SK-N-SH (cell line): ENCODE measurements around the gene AGXT.

Experiments used
- CTCF ChIP-seq: fragments of 200-600 bp; sonication (generic); IDR thresholded peaks from 2 replicates; pipeline ENCODE4 v1.6.1; 2017; ENCODE audit warnings: antibody characterized with exemption, mild to moderate bottlenecking, moderate library complexity
- NFIC ChIP-seq: IDR thresholded peaks from 2 replicates; pipeline ENCODE4 v1.4.0; 2012; ENCODE audit warnings: borderline replicate concordance
- POLR2AphosphoS5 ChIP-seq: IDR thresholded peaks from 2 replicates; pipeline ENCODE4 v1.6.1; 2012; ENCODE audit warnings: low read depth, low read length
- REST ChIP-seq: IDR thresholded peaks from 2 replicates; pipeline ENCODE4 v1.6.1; 2012; ENCODE audit warnings: mild to moderate bottlenecking, low read depth, low read length, moderate library complexity

DNA sequence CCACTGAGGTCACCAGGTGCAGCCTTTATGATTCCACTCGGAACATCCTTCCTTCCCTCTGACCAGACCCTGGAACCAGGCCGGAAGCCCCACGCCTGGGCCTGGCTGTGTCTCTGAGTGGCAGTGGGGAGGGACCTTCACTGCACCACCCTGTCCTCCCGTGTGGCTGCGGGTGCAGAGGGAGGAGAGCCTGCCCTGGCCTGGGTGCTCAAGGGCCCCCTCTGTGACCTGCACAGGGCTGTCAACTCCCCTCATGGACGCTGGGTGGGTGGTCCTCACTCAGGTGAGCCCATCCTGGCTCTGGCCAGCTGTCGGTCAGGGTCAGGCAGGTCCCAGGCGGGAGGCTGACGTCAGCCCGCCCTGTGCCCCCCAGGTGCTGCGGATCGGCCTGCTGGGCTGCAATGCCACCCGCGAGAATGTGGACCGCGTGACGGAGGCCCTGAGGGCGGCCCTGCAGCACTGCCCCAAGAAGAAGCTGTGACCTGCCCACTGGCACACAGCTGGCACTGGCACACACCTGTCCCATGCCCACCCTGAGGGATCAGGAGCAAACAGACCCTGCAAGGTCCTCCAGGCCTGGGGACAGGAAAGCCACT lies 9.8 kb downstream of the AGXT start:
- TF ChIP-seq CTCF (no peak), REST (no peak), POLR2AphosphoS5 (no peak), NFIC (no peak)
